HG02840 (cell line): ENCODE results near the gene HDDC3.

Experiments used
- ATAC-seq: cut with Tn5 transposase; IDR thresholded peaks from one replicate; pipeline ENCODE4 v1.9.1; 2021; ENCODE audit warnings: mild to moderate bottlenecking, moderate library complexity, moderate number of reproducible peaks; ENCODE audit not compliant: unreplicated experiment, low FRiP score

The HDDC3 gene

DNA sequence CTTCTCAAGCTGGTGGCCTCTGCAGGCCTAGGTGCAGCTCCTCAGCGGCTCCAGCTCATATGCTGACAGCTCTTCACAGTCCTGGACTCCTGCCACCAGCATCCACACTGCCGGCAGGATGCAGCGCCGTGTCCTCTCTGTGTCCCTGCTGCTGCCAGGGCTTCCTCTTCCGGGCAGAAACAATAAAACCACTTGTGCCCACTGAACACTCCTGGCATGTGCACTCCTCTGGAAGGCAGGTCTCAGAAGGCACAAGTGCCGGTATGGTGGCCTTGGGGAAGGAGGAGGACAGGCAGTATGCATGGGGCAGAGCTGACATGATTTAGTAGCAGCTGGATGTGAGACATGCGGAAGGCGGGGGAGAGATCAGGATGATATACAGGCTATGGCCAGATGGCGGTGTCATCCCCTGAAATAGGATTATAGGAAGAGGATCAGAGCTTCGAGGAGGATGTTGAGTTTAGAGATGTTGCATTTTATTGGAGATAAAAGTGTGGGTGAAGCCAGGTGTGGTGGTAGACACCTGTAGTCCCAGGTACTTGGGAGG is 36.7 kb downstream of the HDDC3 start:
- no peak for ATAC-seq

DNA sequence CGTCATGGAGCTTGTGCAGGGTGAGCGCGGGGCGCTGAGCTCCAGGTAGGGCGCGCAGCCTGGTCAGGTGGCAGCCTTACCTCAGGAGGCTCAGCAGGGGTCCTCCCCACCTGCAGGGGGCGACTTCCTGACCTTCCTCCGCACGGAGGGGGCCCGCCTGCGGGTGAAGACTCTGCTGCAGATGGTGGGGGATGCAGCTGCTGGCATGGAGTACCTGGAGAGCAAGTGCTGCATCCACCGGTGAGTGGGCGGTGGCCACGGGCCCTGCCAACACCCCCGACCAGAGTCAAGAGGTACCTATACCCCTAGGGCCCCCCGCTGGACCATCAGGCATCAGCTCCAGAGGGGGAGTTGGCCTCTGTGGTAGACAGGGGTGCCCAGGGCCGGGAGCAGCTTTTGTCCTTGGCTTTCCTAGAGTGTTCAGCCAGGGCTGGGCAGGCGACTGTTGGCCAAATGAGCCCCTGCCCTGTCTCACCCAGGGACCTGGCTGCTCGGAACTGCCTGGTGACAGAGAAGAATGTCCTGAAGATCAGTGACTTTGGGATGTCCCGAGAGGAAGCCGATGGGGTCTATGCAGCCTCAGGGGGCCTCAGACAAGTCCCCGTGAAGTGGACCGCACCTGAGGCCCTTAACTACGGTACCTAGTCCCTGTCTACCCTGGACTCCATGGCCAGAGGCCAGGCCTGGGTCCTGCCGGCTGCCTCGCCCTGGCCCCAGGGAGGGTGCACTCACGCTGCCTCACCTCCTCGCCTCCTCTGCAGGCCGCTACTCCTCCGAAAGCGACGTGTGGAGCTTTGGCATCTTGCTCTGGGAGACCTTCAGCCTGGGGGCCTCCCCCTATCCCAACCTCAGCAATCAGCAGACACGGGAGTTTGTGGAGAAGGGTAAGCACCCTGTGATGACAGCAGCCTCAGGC is 38.9 kb downstream of the HDDC3 start:
- ATAC-seq: no peak

GRCh38 chr15:90892498-90893174 is 39.7 kb downstream of the HDDC3 start:
- ATAC-seq: no peak

DNA sequence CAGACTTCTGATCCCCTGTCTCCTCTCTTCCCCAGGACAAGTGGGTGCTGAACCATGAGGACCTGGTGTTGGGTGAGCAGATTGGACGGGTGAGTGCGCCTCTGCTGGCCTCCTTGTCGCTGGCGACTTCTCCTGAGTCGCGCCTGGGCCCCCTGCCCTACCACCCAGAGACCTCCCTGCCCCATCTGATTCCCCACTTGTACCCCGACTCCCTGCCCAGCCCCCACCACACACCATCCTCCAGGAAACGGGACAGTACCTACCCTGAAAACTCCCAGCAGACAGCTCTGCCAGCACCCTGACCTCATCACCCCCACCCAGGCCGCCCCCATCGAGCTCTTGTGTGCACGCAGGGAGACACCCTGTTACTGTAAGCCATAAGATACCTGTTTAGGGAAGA is 40.3 kb downstream of the HDDC3 start:
- ATAC-seq: no peak

DNA sequence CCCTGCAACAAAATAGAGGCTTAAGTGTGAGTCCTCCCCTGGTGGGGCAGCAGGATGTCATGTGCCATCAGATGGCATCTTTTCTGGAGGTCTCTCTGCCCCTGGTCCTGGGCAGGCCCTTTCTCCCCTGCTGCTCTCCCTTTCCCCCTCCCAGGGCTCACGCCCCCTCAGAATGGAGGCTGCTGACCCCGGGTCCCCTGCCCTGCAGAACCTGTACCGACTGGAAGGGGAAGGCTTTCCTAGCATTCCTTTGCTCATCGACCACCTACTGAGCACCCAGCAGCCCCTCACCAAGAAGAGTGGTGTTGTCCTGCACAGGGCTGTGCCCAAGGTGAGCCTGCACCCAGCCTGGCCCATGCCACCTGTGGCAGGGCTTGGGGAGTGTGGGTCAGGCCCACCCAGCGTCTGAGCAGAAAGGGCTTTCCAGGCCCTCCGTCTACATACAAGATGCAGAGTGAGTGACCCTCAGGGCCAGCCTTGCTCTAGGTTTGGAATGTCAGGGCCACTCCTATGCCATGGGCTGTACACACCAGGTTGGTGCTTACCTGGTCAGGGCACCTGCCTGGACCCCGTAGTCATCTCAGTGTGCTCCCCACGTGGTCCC is 40.9 kb downstream of the HDDC3 start:
- no peak for ATAC-seq

GRCh38 chr15:90890839-90891238 is 41.5 kb downstream of the HDDC3 start:
- ATAC-seq: no peak

GRCh38 chr15:90889736-90890456 is 42.5 kb downstream of the HDDC3 start:
- no peak for ATAC-seq

- no peak for ATAC-seq
Measured at GRCh38 chr15:90889313-90889730, 43.0 kb downstream of the HDDC3 start.

GRCh38 chr15:90887037-90887481 is 45.3 kb downstream of the HDDC3 start:
- no peak for ATAC-seq

DNA sequence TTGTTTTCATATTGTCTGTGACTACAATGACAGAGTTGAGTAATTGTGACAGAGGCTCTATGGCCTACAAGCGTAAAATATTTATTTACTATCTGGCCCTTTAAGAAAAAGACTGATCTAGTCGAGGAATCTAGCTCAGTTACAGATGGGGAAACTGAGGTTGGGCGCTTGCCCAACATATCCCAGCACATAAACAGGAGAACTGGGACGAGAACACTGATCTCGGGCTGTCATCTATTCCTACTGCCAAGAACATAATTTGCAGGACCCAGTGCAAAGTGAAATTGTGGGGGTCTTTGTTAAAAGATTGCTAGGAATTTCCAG is 46.1 kb downstream of the HDDC3 start:
- no peak for ATAC-seq

- no peak for ATAC-seq
Measured at GRCh38 chr15:90885432-90886290, 46.7 kb downstream of the HDDC3 start.

- no peak for ATAC-seq
Measured at GRCh38 chr15:90884719-90885431, 47.5 kb downstream of the HDDC3 start.

DNA sequence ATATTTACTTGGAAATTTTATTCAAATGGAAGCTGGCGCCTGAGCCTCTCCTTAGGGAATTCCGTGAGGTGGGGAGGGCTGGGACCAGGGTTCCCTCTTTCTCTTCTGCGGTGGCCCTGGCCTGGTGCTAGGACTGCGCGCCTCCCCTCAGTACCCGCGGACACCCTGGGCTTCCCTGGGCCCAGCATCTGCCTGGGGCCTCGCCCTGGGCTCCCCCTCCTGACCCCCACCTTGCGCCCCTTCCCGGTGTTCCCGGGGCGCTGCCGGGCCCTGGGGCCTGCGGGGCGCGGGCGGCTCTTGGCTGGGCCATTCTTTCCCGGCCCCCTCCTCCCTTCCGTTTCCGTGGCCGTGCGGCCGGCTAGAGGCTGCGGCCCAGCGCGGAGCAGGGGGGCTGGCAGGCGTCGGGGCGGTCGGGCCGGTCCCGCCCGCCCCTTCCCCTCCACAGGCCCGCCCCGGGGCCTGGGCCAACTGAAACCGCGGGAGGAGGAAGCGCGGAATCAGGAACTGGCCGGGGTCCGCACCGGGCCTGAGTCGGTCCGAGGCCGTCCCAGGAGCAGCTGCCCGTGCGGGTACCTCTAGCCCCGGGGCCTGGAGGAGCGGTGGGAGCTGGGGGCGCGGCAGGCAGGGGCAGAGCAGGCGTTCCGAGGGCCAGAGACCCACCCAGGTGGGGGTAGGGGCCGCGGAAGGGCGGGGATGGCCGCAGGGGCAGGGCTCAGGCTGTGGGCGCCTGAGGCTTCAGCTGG is 48.2 kb downstream of the HDDC3 start, which contains the start of gene FES:
Gene FES (plus strand): TSS at position 529 of the 743 bp plus-strand sequence. CDS start 542 bp downstream, outside the sequence.
- ATAC-seq: no peak

GRCh38 chr15:90883526-90883975 is 48.8 kb downstream of the HDDC3 start:
- ATAC-seq: no peak

DNA sequence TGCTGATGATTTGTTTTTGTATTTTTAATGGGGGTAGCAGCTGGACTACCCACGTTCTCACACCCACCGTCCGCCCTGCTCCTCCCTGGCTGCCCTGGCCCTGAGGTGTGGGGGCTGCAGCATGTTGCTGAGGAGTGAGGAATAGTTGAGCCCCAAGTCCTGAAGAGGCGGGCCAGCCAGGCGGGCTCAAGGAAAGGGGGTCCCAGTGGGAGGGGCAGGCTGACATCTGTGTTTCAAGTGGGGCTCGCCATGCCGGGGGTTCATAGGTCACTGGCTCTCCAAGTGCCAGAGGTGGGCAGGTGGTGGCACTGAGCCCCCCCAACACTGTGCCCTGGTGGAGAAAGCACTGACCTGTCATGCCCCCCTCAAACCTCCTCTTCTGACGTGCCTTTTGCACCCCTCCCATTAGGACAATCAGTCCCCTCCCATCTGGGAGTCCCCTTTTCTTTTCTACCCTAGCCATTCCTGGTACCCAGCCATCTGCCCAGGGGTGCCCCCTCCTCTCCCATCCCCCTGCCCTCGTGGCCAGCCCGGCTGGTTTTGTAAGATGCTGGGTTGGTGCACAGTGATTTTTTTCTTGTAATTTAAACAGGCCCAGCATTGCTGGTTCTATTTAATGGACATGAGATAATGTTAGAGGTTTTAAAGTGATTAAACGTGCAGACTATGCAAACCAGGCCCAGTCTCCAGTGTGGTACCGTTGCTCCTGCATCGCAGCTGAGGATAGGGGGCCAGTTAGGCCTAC is 49.4 kb downstream of the HDDC3 start:
- ATAC-seq: no peak

DNA sequence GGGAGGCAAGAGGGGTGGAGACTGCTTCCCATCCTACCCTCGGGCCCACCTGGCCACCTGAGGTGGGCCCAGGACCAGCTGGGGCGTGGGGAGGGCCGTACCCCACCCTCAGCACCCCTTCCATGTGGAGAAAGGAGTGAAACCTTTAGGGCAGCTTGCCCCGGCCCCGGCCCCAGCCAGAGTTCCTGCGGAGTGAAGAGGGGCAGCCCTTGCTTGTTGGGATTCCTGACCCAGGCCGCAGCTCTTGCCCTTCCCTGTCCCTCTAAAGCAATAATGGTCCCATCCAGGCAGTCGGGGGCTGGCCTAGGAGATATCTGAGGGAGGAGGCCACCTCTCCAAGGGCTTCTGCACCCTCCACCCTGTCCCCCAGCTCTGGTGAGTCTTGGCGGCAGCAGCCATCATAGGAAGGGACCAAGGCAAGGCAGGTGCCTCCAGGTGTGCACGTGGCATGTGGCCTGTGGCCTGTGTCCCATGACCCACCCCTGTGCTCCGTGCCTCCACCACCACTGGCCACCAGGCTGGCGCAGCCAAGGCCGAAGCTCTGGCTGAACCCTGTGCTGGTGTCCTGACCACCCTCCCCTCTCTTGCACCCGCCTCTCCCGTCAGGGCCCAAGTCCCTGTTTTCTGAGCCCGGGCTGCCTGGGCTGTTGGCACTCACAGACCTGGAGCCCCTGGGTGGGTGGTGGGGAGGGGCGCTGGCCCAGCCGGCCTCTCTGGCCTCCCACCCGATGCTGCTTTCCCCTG is 50.2 kb downstream of the HDDC3 start:
- no peak for ATAC-seq
